Choroid plexus epithelial cell (primary cell): ENCODE results near the gene ADGRF5.

Experiments used
- DNase-seq: peaks from one replicate; pipeline ENCODE4 v3.0.0-alpha.2; 2010; ENCODE audit warnings: low read depth
- H3K4me3 ChIP-seq: 2 replicates; pipeline ENCODE4 v1.5.1; 2011; ENCODE audit warnings: low read depth, mild to moderate bottlenecking, control low read depth, low read length, moderate library complexity
- TF ChIP-seq, protein P1 (sequence below): conservative IDR thresholded peaks from 2 replicates; pipeline ENCODE4 v1.5.1; 2011; ENCODE audit warnings: low read depth, mild to moderate bottlenecking, control low read depth, inconsistent platforms, low read length, moderate library complexity

ADGRF5 gene

DNA sequence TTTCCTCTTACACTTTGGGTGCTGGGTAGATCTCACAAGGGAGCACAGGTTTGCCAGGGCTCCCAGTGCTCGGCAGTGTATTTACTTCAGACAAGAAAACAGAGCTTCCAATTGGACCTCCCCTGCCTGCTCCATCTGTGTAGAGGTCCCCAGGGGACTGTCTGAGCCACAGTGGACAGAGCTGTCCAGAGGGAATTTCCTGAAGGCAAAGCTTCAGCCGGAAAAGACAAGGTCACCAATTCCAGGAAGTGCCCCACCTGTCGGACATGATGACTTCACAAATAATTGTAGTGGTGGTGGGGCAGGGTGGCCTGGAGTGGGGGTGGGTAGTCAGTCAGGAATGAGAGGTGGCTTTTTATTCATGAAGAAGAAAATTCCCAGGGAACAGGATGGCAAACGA, 18.6 kb downstream of the ADGRF5 start:
- TF ChIP-seq, protein P1, sequence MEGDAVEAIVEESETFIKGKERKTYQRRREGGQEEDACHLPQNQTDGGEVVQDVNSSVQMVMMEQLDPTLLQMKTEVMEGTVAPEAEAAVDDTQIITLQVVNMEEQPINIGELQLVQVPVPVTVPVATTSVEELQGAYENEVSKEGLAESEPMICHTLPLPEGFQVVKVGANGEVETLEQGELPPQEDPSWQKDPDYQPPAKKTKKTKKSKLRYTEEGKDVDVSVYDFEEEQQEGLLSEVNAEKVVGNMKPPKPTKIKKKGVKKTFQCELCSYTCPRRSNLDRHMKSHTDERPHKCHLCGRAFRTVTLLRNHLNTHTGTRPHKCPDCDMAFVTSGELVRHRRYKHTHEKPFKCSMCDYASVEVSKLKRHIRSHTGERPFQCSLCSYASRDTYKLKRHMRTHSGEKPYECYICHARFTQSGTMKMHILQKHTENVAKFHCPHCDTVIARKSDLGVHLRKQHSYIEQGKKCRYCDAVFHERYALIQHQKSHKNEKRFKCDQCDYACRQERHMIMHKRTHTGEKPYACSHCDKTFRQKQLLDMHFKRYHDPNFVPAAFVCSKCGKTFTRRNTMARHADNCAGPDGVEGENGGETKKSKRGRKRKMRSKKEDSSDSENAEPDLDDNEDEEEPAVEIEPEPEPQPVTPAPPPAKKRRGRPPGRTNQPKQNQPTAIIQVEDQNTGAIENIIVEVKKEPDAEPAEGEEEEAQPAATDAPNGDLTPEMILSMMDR = no peak
- DNase-seq = no peak
- H3K4me3 ChIP-seq = no peak overlapping the region

DNA sequence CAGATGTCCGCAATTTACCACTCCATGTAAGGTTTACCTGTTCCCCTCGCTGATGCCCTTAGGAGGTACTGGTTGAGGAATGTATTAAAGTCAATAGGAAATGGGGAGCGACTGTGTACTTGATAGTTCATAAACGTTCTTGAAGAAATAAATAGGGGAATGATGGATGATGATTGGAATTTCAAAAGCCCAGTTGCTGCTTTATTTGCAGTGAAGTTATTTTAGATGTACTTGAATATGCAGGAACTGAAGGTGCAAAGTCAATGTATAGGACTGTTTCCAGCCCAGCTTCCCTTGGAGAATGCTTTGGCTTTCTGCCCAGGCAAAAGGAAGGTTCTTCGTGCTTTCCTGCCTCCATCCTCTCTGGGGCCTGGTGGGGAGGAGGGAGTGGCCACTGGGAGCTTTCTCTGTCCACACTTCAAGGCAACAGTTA, 19.8 kb downstream of the ADGRF5 start:
- H3K4me3 ChIP-seq = no peak overlapping the region
- TF ChIP-seq, protein P1 = no peak
- DNase-seq = peak; percentile 26

DNA sequence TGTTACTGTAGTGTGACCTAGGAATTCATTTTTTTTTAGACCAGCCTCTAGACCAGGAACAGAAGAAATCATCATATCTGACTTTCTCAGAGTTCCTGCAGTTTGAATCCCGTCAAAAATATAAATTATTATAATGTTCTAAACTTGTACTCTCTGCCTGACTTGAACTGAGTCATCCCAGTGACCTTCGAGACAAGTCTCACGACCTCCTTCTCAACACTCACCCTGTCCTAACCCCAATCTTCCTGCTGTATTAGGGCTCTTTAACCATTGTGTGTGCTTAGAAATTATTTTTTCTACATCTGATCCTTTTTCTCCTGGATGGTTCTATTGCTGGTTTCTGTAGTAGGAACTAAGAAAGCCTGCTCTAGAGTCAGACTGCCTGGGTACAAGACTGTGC, 21.5 kb downstream of the ADGRF5 start:
- H3K4me3 ChIP-seq = no peak overlapping the region
- no peak for DNase-seq
- TF ChIP-seq, protein P1 = no peak

DNA sequence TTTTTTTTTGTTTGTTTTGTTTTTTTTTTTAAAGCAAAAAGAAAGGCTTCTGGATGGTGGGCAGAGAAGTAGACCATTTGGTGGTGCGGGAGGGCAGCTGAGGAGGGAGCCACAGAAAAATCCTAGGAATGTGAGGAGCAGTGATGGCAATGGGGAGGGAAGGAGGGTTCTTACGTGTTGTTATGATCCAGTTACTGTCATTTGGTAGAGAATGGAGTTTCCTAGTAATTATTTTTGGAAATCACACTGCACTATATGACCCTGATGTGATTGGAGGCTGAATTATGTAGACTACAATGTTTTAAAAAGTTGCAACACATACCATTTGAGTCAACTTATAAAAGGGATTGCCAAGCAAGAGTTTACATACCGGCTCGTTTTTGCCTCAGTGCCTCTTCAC, 22.1 kb downstream of the ADGRF5 start:
- TF ChIP-seq, protein P1 = no peak
- H3K4me3 ChIP-seq = no peak overlapping the region
- DNase-seq = no peak

DNA sequence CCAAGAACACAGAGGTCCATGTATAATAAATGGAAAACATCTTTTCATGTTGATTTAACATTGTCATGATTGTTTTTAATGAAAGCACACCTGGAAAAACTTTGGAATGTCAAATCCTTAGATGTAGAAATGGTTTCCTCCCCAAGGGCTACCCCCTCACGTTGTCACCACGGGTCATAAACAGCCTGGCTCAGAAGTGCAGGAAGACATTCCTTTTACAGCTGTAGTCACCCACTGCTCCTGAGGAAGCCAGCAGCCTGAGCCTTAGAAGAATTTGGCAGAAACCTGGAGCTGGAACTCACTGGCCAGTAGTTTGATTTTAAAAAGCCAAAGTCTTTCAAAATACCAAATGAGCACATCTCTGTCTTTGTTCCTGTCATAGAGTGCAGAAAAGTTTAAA, 23.7 kb downstream of the ADGRF5 start:
- TF ChIP-seq, protein P1 = no peak
- H3K4me3 ChIP-seq = no peak overlapping the region
- no peak for DNase-seq

DNA sequence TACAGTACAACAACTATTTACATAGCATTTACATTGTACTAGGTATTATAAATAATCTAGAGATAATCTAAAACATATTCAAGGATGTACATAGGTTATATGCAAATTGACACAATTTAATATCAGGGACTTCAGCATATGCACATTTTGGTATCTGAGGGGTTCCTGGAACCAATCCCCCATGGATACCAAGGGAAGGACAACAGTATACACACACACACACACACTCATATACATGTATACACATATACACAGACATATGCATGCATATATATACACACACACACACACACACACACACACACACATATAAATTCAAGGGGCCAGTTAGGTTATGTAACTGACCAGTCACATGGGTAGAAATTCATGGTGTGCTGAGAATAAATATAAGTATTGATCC, 24.9 kb downstream of the ADGRF5 start:
- no peak overlapping the region for H3K4me3 ChIP-seq
- DNase-seq = no peak
- TF ChIP-seq, protein P1 = no peak

DNA sequence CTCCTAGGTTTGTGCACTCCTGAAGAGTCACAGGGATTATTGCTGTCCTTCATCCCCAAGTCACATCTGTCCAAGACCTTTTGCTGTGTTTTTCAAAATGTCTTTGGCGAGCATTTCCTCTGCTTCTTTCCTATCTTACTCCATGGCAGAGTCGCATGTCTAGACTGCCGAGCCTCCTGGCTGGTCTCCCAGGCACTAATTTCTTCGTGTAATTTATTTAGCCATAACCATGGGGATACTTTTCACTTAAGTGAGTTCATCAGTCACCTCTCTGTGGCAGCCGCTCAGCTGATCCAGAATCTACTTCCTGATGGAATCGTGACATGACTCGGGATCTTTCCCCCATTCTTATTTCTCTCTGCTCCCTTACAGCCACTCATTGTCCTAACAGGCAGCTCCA, 25.8 kb downstream of the ADGRF5 start:
- no peak for DNase-seq
- TF ChIP-seq, protein P1 = no peak

More for the DNA sequence above, 25.8 kb downstream of the ADGRF5 start:
- H3K4me3 ChIP-seq = no peak overlapping the region
